ENCODE data around the gene NOXO1. TPM values are rescaled to one million over a fixed set of nuclear protein-coding genes. Genes with fewer than 3 reads are reported as not detected.

Gene NOXO1
- total RNA-seq, 4 donors from 2014 or later: not detected

- no peak for TF ChIP-seq CTCF (IDR thresholded peaks at IDR 0.05)
- no peak for DNase-seq (ENCODE audit: low spot score)
- no peak for ATAC-seq (ENCODE audit: low FRiP score)
These were observed 19.8 kb upstream of the NOXO1 start for GRCh38 chr16:2001035-2001434.

GRCh38 chr16:1999866-2000514 is 18.7 kb upstream of the NOXO1 start:
- DNase-seq (ENCODE audit: low spot score) (no peak), ATAC-seq (ENCODE audit: low FRiP score) (no peak)
- TF ChIP-seq CTCF (IDR thresholded peaks at IDR 0.05): no peak

GRCh38 chr16:1998852-1999801 is 17.9 kb upstream of the NOXO1 start:
- DNase-seq (ENCODE audit: low spot score) (no peak), ATAC-seq (ENCODE audit: low FRiP score) (no peak)
- TF ChIP-seq CTCF (IDR thresholded peaks at IDR 0.05): no peak

GRCh38 chr16:1998360-1998835 is 17.1 kb upstream of the NOXO1 start:
- TF ChIP-seq CTCF (IDR thresholded peaks at IDR 0.05): no peak
- no peak for ATAC-seq (ENCODE audit: low FRiP score)
- no peak for DNase-seq (ENCODE audit: low spot score)

GRCh38 chr16:1997494-1998359 is 16.5 kb upstream of the NOXO1 start:
- ATAC-seq (ENCODE audit: low FRiP score) (no peak), DNase-seq (ENCODE audit: low spot score) (no peak)
- no peak for TF ChIP-seq CTCF (IDR thresholded peaks at IDR 0.05)

- ATAC-seq (ENCODE audit: low FRiP score) (peak; percentile 4), DNase-seq (ENCODE audit: low spot score) (no peak)
- no peak for TF ChIP-seq CTCF (IDR thresholded peaks at IDR 0.05)
These were observed 12.5 kb upstream of the NOXO1 start for GRCh38 chr16:1993731-1994131.

Measured in omental fat pad (tissue), 4 donors.